GM18868 (cell line): ENCODE data around the gene SPTBN4.
"Not testable (repeated sequence)": the region's sequence is repeated elsewhere in the genome, so short reads cannot be mapped to it uniquely, and the experiment has no call there.

ENCODE experiments used
- ATAC-seq: cut with Tn5 transposase; IDR thresholded peaks from one replicate; pipeline ENCODE4 v1.9.1; 2021; ENCODE audit warnings: mild to moderate bottlenecking, moderate library complexity; ENCODE audit not compliant: unreplicated experiment

The SPTBN4 gene

GRCh38 chr19:40556953-40557530 is 90.2 kb downstream of the SPTBN4 start:
- ATAC-seq = no peak

- no peak for ATAC-seq
These were observed 92.6 kb downstream of the SPTBN4 start for GRCh38 chr19:40559394-40559793.

- ATAC-seq = no peak
These were observed 93.3 kb downstream of the SPTBN4 start for GRCh38 chr19:40560092-40560507.

- ATAC-seq = no peak
These were observed 95.1 kb downstream of the SPTBN4 start for GRCh38 chr19:40561947-40562346.

- ATAC-seq = not testable (repeated sequence)
These were observed 97.7 kb downstream of the SPTBN4 start for GRCh38 chr19:40564535-40564934.

GRCh38 chr19:40565355-40565754 is 98.6 kb downstream of the SPTBN4 start:
- no peak for ATAC-seq

- no peak for ATAC-seq
These were observed 99.2 kb downstream of the SPTBN4 start for GRCh38 chr19:40565910-40566495.

- ATAC-seq = no peak
These were observed 100.4 kb downstream of the SPTBN4 start for GRCh38 chr19:40567040-40567749.

GRCh38 chr19:40567750-40568494 is 101.1 kb downstream of the SPTBN4 start:
- no peak for ATAC-seq

- peak; percentile 79 for ATAC-seq
These were observed 103.7 kb downstream of the SPTBN4 start for GRCh38 chr19:40570313-40571004.

- ATAC-seq = no peak
These were observed 104.2 kb downstream of the SPTBN4 start for GRCh38 chr19:40571005-40571318.

GRCh38 chr19:40571831-40572495 is 105.2 kb downstream of the SPTBN4 start:
- no peak for ATAC-seq

GRCh38 chr19:40575326-40575725 is 108.5 kb downstream of the SPTBN4 start:
- no peak for ATAC-seq

- no peak for ATAC-seq
These were observed 109.4 kb downstream of the SPTBN4 start for GRCh38 chr19:40576151-40576584.

GRCh38 chr19:40576585-40577451 is 110.0 kb downstream of the SPTBN4 start, which contains the start of gene SHKBP1:
Gene SHKBP1 (plus strand): TSS chr19:40576873. CDS start chr19:40576900, 27 bp downstream.
- peak; percentile 97 for ATAC-seq

GRCh38 chr19:40578442-40578908 is 111.7 kb downstream of the SPTBN4 start:
- no peak for ATAC-seq

GRCh38 chr19:40580619-40581018 is 113.8 kb downstream of the SPTBN4 start:
- no peak for ATAC-seq

GRCh38 chr19:40581531-40581930 is 114.7 kb downstream of the SPTBN4 start:
- ATAC-seq = no peak

- no peak for ATAC-seq
These were observed 115.7 kb downstream of the SPTBN4 start for GRCh38 chr19:40582467-40582866.
